GM12891 (cell line): ENCODE results near the gene PI4KA.

Experiments
- POLR2A ChIP-seq: IDR thresholded peaks from 2 replicates; pipeline ENCODE4 v1.6.1; 2011; ENCODE audit warnings: low read depth, low read length, control low read depth
- POLR2AphosphoS5 ChIP-seq: IDR thresholded peaks from 2 replicates; pipeline ENCODE4 v1.6.1; 2011; ENCODE audit warnings: low read depth, low read length, control low read depth

- TF ChIP-seq POLR2A (no peak), POLR2AphosphoS5 (no peak)
Measured at GRCh38 chr22:20865875-20866445, 7.3 kb upstream of the PI4KA start.
